GM12865 (cell line): Measurements from ENCODE around the gene TEC.

ENCODE experiments used
- DNase-seq: peaks from one replicate; pipeline ENCODE4 v3.0.0; 2010; ENCODE audit warnings: low read depth
- H3K4me3 ChIP-seq: 2 replicates; pipeline ENCODE4 v1.5.1; 2011; ENCODE audit warnings: mild to moderate bottlenecking, low read depth, low read length, control low read depth
- CTCF ChIP-seq: IDR thresholded peaks from 2 replicates; pipeline ENCODE4 v1.5.1; 2011; ENCODE audit warnings: low read length, control low read depth, low read depth, inconsistent platforms; ENCODE audit not compliant: insufficient read depth; ENCODE audit errors: missing control alignments

Gene TEC

DNA sequence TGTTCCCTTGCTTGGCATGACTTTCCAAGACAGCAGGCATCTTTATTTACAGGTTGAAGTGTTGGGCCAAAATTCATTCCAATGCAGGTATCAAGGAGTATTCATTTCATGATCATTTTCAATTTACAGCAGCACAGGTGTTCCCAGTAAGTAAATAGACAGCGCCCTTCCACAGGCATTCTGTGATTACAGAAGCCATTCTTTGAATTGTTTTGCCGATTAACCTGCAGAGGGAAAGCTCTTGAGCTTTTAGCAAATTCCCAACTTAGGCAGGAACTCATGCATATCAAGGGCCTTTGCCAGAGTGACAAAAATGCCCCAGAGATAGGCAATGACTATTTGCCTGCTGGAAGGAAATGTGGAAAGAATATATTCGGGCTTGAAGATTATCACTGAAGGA, 142.4 kb downstream of the TEC start:
- no peak for TF ChIP-seq CTCF
- DNase-seq: no peak
- no peak overlapping the region for H3K4me3 ChIP-seq

DNA sequence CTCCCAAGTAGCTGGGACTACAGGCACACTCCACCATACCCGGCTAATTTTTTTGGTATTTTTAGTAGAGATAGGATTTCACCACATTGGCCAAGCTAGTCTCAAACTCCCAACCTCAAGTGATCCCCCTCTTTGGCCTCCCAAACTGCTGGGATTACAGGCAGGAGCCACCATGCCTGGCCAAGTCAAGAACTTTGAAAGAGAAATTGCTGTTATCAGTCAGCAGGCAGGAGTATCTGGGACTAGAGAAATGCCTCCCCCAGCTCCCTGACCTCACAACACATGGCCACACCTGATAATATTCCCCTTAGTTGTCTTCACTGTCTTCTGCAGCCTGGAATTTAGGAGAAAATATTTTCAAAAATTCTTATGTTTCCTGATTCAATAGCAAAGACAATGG, 143.0 kb downstream of the TEC start:
- DNase-seq: no peak
- H3K4me3 ChIP-seq: no peak overlapping the region
- no peak for TF ChIP-seq CTCF

- H3K4me3 ChIP-seq: no peak overlapping the region
- no peak for DNase-seq
- no peak for TF ChIP-seq CTCF
Measured at GRCh38 chr4:48124870-48125269, 144.8 kb downstream of the TEC start.

GRCh38 chr4:48122756-48123155, 146.9 kb downstream of the TEC start:
- DNase-seq: no peak
- no peak for TF ChIP-seq CTCF
- no peak overlapping the region for H3K4me3 ChIP-seq

DNA sequence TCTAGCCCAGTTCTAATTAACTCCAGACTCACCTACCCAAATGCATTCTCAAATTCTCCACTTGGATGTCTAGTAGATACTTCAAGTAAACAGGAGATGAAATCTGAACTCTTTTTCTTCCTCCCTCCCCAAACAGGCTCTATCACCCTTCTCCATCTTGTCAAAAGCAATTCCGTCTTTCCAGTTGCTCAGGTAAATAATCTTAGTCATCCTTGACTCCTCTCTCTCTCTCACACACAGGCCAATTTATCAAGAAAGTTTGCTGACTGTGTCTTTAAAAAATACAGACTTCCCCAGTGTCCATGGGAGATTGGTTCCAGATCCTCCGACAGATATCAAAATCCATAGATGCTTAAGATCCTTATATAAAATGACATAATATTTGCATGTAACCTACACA, 148.5 kb downstream of the TEC start:
- H3K4me3 ChIP-seq: no peak overlapping the region
- no peak for DNase-seq
- no peak for TF ChIP-seq CTCF

GRCh38 chr4:48120132-48120531, 149.5 kb downstream of the TEC start:
- no peak overlapping the region for H3K4me3 ChIP-seq
- no peak for TF ChIP-seq CTCF
- DNase-seq: no peak

- no peak for TF ChIP-seq CTCF
- no peak for DNase-seq
- no peak overlapping the region for H3K4me3 ChIP-seq
Measured at GRCh38 chr4:48119646-48120045, 150.0 kb downstream of the TEC start.
